ENCODE results near the gene SLC10A7.

The SLC10A7 gene

GRCh38 chr4:146247356-146247755 lies 274.4 kb downstream of the SLC10A7 start:
- TF ChIP-seq CTCF (conservative IDR thresholded peaks at IDR 0.05; ENCODE audit: low read length), result no peak
- DNase-seq (ENCODE audit: low read depth), result no peak
- H3K4me3 ChIP-seq (ENCODE audit: low read length), result no peak overlapping the region

- no peak for DNase-seq (ENCODE audit: low read depth)
- TF ChIP-seq CTCF (conservative IDR thresholded peaks at IDR 0.05; ENCODE audit: low read length), result no peak
- no peak overlapping the region for H3K4me3 ChIP-seq (ENCODE audit: low read length)
Observed at GRCh38 chr4:146246381-146246780, 275.4 kb downstream of the SLC10A7 start.

GRCh38 chr4:146245850-146246249 lies 275.9 kb downstream of the SLC10A7 start:
- TF ChIP-seq CTCF (conservative IDR thresholded peaks at IDR 0.05; ENCODE audit: low read length), result no peak
- no peak for DNase-seq (ENCODE audit: low read depth)
- no peak overlapping the region for H3K4me3 ChIP-seq (ENCODE audit: low read length)

GRCh38 chr4:146245246-146245645 lies 276.5 kb downstream of the SLC10A7 start:
- no peak for TF ChIP-seq CTCF (conservative IDR thresholded peaks at IDR 0.05; ENCODE audit: low read length)
- no peak for DNase-seq (ENCODE audit: low read depth)
- H3K4me3 ChIP-seq (ENCODE audit: low read length), result no peak overlapping the region

GRCh38 chr4:146244496-146244895 lies 277.2 kb downstream of the SLC10A7 start:
- TF ChIP-seq CTCF (conservative IDR thresholded peaks at IDR 0.05; ENCODE audit: low read length), result no peak
- no peak for DNase-seq (ENCODE audit: low read depth)

GRCh38 chr4:146243883-146244277 lies 277.9 kb downstream of the SLC10A7 start:
- no peak for DNase-seq (ENCODE audit: low read depth)
- no peak for TF ChIP-seq CTCF (conservative IDR thresholded peaks at IDR 0.05; ENCODE audit: low read length)
- H3K4me3 ChIP-seq (ENCODE audit: low read length), result no peak overlapping the region

More at GRCh38 chr4:146244496-146244895, 277.2 kb downstream of the SLC10A7 start:
- H3K4me3 ChIP-seq (ENCODE audit: low read length), result no peak overlapping the region

GRCh38 chr4:146243141-146243882 lies 278.4 kb downstream of the SLC10A7 start:
- no peak overlapping the region for H3K4me3 ChIP-seq (ENCODE audit: low read length)
- peak; percentile 21; the same call in 1 of the 2 replicates for TF ChIP-seq CTCF (conservative IDR thresholded peaks at IDR 0.05; ENCODE audit: low read length)
- no peak for DNase-seq (ENCODE audit: low read depth)

Measured in AG10803 (cell line).